Thyroid gland (tissue), 4 donors: ENCODE measurements around the gene OR4K5. TPM values are rescaled to one million over a fixed set of nuclear protein-coding genes. Genes with fewer than 3 reads are reported as not detected.

Experiments used
- DNase-seq, 2 donors: peaks; one replicate each; pipeline ENCODE4 v3.0.0-alpha.2; 2019
- H3K27ac ChIP-seq, 3 donors: fragments of 200-600 bp; sonication (generic); 1 replicate in 2 of 3; 2 replicates in 1 of 3; pipeline ENCODE4 v1.5.1; 2016 to 2019; ENCODE audit warnings: mild to moderate bottlenecking in 1 of 3, moderate library complexity in 1 of 3
- H3K27me3 ChIP-seq: fragments of 200-600 bp; sonication (generic); one replicate; pipeline ENCODE4 v1.5.1; 2019
- H3K36me3 ChIP-seq, 2 donors: fragments of 200-600 bp; sonication (generic); one replicate each; pipeline ENCODE4 v1.5.1; 2016 to 2019
- H3K4me1 ChIP-seq, 2 donors: fragments of 200-600 bp; sonication (generic); one replicate each; pipeline ENCODE4 v1.5.1; 2017 to 2019
- H3K4me3 ChIP-seq, 3 donors: fragments of 200-600 bp; sonication (generic); replicated peaks in 1 of 3; 1 replicate in 2 of 3; 2 replicates in 1 of 3; pipeline ENCODE4 v1.5.1; 2016; ENCODE audit warnings: mild to moderate bottlenecking in 1 of 3
- H3K9me3 ChIP-seq: fragments of 200-600 bp; sonication (generic); one replicate; pipeline ENCODE4 v1.5.1; 2017
- POLR2A ChIP-seq, 2 donors: fragments of 450-650 bp; IDR thresholded peaks; one replicate each; pipeline ENCODE4 v1.6.1; 2017; ENCODE audit warnings: antibody characterized with exemption in 2 of 2, mild to moderate bottlenecking in 2 of 2, moderate library complexity in 1 of 2
- WGBS, 2 donors: methylation state at CpG; one replicate each; pipeline ENCODE4 v1.1.5; 2017; 5-methylcytosine and 5-hydroxymethylcytosine counted together
- intact Hi-C: fragments of 100-400 bp; cut with DNase I; formaldehyde crosslinking; loops from one replicate; pipeline ENCODE4 v1.15.1; 2023
- total RNA-seq, 4 donors: library from RNA; depleted of rRNA; stranded (reverse); fragments of >200 nt; gene quantifications; one replicate each; pipeline ENCODE4 v1.2.3, GENCODE V29; 2016
- TF ChIP-seq, protein P1 (sequence below), 6 experiments: fragments of 200-600 bp in 3 of 6; fragments of 450-650 bp in 3 of 6; sonication (generic) in 3 of 6; IDR thresholded peaks; one replicate each; pipeline ENCODE4 v1.5.1; 2016 to 2019; ENCODE audit warnings: antibody characterized with exemption in 6 of 6, mild to moderate bottlenecking in 2 of 6, inconsistent platforms in 1 of 6, moderate library complexity in 1 of 6

The OR4K5 gene
- total RNA-seq, 4 donors from 2014 or later = not detected

DNA sequence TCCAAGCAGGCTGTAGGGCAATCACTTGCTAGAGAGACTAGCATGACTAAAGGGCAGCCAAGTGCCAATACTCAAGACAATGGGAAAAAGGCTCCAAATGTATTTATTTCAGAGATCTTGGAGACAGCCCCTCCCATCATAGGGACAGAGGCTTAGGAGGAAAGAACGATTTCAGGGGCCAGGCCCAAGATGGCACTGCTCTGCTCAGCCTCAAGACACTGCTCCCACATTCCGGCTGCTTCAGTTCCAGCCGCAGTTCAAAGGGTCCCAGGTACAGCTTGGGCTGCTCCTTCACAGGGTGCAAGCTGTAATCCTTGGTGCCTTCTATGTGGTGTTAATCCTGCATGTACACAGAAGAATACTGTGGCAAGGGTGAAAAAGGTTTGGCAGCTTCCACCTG lies 19.4 kb upstream of the OR4K5 start:
- Histone ChIP-seq H3K27ac (no peak overlapping the region), H3K4me1 (no peaks in the 10 kb centered on the region), H3K9me3 (no peaks in the 10 kb centered on the region), H3K36me3 (no peaks in the 10 kb centered on the region), H3K4me3 (no peak overlapping the region), H3K27me3 (no peaks in the 10 kb centered on the region)
- WGBS, 2 donors = 70 to 76% methylated on average over 3 of the region's 3 CpGs
- TF ChIP-seq, protein P1, sequence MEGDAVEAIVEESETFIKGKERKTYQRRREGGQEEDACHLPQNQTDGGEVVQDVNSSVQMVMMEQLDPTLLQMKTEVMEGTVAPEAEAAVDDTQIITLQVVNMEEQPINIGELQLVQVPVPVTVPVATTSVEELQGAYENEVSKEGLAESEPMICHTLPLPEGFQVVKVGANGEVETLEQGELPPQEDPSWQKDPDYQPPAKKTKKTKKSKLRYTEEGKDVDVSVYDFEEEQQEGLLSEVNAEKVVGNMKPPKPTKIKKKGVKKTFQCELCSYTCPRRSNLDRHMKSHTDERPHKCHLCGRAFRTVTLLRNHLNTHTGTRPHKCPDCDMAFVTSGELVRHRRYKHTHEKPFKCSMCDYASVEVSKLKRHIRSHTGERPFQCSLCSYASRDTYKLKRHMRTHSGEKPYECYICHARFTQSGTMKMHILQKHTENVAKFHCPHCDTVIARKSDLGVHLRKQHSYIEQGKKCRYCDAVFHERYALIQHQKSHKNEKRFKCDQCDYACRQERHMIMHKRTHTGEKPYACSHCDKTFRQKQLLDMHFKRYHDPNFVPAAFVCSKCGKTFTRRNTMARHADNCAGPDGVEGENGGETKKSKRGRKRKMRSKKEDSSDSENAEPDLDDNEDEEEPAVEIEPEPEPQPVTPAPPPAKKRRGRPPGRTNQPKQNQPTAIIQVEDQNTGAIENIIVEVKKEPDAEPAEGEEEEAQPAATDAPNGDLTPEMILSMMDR (IDR thresholded peaks at IDR 0.05) = no peak
- intact Hi-C loops = no loop called here
- no peak for DNase-seq

DNA sequence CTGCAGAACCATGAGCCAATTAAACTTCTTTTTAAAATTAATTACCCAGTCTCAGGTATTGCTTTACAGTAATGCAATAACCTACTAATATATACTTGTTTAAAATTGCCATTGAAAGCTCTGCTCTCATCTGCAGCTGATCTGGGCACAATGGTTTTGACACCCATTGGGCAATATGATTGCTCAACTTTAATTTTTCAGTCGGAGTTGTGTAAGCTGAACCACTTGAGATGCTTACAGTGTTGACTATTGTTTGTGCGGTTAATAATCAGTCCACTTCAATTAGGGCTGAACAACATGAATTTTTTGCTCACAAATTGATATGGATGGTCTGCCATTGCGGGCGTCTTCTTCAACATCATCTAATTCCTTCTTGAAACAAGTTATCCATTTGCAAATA lies 18.0 kb upstream of the OR4K5 start:
- H3K9me3 ChIP-seq = no peaks in the 10 kb centered on the region
- DNase-seq = no peak
- H3K36me3 ChIP-seq = no peaks in the 10 kb centered on the region
- intact Hi-C loops = no loop called here
- TF ChIP-seq POLR2A (IDR thresholded peaks at IDR 0.05) = no peak
- TF ChIP-seq, protein P1 (IDR thresholded peaks at IDR 0.05) = no peak
- no peak overlapping the region for H3K4me3 ChIP-seq
- no peaks in the 10 kb centered on the region for H3K27me3 ChIP-seq
- no peak overlapping the region for H3K27ac ChIP-seq
- H3K4me1 ChIP-seq = no peaks in the 10 kb centered on the region
- 81 to 85% methylated on average over 4 of the region's 4 CpGs for WGBS, 2 donors

DNA sequence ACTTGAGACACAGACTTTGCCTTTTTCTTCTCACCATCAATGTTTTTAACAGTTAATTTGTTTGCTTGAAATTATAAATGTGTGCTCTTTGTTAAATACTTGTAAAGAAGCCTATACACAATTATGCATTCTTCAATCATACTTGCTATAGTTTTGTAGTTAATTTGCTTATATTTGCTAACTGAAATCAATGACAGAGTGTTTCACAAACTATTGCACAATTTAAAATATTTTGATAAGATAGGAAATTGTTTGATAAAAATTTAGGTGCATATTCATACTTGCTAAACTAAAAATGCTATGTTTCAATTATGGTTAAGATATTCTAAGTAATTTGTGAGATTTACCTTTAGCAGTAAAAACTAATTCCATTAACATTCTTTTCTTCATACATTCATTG lies 13.7 kb upstream of the OR4K5 start:
- H3K4me1 ChIP-seq = no peaks in the 10 kb centered on the region
- no peak for TF ChIP-seq POLR2A (IDR thresholded peaks at IDR 0.05)
- TF ChIP-seq, protein P1 (IDR thresholded peaks at IDR 0.05) = no peak
- intact Hi-C loops = no loop called here
- no peak overlapping the region for H3K27ac ChIP-seq
- no peaks in the 10 kb centered on the region for H3K36me3 ChIP-seq
- no peak overlapping the region for H3K4me3 ChIP-seq
- H3K9me3 ChIP-seq = no peaks in the 10 kb centered on the region
- no peaks in the 10 kb centered on the region for H3K27me3 ChIP-seq
- DNase-seq = no peak

DNA sequence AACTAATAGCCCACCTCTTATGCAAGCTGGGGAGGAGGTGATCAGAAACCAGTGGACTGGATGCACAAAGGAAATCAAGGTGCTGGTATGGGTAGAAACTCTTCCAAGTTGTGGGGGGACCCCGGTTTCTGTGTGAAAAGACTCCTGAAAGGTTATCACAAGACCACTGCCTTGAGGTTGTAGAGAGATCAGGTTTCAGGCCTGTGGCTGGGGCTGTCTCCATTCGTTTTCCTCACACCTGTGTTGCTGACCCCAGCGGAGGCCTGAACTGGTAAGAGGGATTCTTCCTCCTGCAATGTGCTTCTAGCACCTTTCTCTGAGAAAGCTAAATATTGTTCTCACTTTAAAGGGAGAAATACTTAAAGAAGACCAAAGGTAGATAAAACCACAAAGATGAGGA lies 9.3 kb upstream of the OR4K5 start:
- H3K36me3 ChIP-seq = no peaks in the 10 kb centered on the region
- H3K9me3 ChIP-seq = no peaks in the 10 kb centered on the region
- no peak for TF ChIP-seq POLR2A (IDR thresholded peaks at IDR 0.05)
- TF ChIP-seq, protein P1 (IDR thresholded peaks at IDR 0.05) = no peak
- no peak for DNase-seq
- H3K4me3 ChIP-seq = no peak overlapping the region
- no peaks in the 10 kb centered on the region for H3K4me1 ChIP-seq
- 39 to 47% methylated on average over 3 of the region's 3 CpGs for WGBS, 2 donors
- H3K27ac ChIP-seq = no peak overlapping the region
- intact Hi-C loops = no loop called here
- H3K27me3 ChIP-seq = no peaks in the 10 kb centered on the region

DNA sequence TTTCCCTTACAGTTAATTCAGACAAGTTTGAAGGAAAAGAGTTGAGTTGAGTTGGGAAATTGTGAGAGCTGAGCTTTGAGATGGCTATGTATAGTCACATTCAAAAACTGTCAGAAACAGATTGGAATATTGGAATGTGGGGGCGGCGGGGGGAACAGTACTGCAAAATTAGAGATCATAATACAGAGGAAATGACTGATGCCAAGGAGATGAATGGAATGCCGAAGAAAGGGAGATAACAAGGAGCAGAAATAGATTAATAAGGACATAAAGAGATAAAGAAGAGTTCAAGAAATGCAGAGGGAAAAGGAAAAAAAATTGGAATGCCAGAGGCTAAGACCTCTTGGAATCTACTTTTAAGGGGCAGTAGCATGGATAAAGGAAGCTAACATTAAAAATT lies 3.2 kb upstream of the OR4K5 start:
- Histone ChIP-seq H3K4me1 (no peaks in the 10 kb centered on the region), H3K4me3 (no peak overlapping the region), H3K9me3 (no peaks in the 10 kb centered on the region), H3K27ac (no peak overlapping the region), H3K27me3 (no peaks in the 10 kb centered on the region), H3K36me3 (no peaks in the 10 kb centered on the region)
- WGBS, 2 donors = 63 to 71% methylated on average over 3 of the region's 3 CpGs
- no peak for TF ChIP-seq POLR2A (IDR thresholded peaks at IDR 0.05)
- TF ChIP-seq, protein P1 (IDR thresholded peaks at IDR 0.05) = no peak
- intact Hi-C loops = no loop called here
- no peak for DNase-seq
